ENCODE results near the gene MIX23.
"Not testable (repeated sequence)": the region's sequence is repeated elsewhere in the genome, so short reads cannot be mapped to it uniquely, and the experiment has no call there.

Gene MIX23

DNA sequence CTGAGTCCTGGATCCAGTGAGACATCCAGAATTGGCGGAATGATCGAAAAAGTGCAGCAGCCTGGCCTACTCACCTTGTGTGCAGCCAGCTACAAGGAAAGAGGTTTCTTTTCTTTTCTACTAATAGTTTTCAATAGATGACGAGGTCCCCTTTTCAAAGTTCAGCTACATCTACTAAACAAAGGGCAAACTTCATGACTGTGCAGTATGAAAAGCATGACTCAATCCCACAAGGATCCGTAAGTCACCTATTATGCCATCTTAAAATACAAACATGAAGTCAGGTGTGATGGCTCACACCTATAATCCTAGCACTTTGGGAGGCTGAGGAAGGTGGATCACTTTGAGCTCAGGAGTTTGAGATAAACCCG, 16.7 kb downstream of the MIX23 start:
- ATAC-seq (no peak), DNase-seq (no peak)
- Mint-ChIP-seq H3K4me1 (peaks cover 29% of the 10 kb centered on the region), H3K27ac (no peak overlapping the region), H3K9me3 (no peaks in the 10 kb centered on the region), H3K27me3 (no peaks in the 10 kb centered on the region), H3K4me3 (no peak overlapping the region)

DNA sequence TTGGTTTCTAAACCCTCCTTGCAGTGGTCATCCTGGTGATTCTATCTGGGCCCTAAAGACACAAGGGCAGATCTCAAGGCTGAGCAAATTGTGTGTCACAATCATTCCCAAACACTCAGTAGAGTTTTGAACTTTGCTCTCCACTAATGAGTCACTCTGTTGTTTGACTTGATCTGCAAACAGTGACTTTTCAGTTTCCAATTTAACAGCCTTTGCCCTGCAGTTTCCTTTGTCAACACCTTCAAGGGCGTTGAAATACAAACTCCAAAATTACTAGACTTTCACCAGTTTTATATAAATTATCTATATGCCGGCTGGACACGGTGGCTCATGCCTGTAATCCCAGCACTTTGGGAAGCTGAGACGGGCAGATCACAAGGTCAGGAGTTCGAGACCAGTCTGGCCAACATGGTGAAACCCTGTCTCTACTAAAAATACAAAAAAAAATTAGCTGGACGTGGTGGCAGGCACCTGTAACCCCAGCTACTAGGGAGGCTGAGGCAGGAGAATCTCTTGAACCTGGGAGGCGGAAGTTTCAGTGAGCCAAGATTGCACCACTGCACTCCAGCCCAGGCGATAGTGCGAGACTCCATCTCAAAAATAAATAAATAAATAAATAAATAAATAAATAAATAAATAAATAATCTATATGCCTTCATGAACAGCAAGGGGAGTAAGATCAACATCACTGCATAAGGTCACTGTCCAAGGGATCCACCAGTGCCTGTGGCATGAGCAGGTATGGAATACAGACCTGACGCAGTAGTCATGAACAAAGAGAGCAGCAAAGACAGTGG, 17.3 kb downstream of the MIX23 start:
- not testable (repeated sequence) for H3K27me3 Mint-ChIP-seq, H3K9me3 Mint-ChIP-seq
- peaks cover 25% of the 10 kb centered on the region for H3K4me1 Mint-ChIP-seq
- peak overlapping the region in 1 of 2 donors; percentile 32 for H3K4me3 Mint-ChIP-seq
- peak overlapping the region; percentile 38 to 92 for H3K27ac Mint-ChIP-seq
- DNase-seq: peak in 1 of 2 donors; percentile 23
- peak; percentile 91 for ATAC-seq

DNA sequence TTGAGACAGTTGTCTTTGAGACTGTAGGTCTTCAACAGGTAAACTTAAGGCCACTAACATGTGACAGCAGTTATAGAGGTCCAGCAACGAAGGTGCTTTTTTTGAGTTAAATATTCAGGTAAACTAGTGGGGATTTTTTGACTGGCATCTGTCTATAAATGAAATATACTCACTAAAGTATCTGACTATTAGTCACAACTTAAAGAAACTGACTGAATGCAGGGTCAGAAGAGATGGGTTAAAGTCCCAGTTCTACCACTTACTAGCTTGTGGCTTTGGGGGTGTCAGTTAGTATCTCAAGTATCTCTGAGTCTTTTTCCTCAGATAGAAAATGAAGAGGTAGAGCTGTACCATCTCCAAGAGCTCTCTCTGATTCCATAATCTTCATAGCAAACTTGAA, 18.0 kb downstream of the MIX23 start:
- H3K27ac Mint-ChIP-seq: peak overlapping the region; percentile 59 to 92
- peak overlapping the region in 1 of 2 donors; percentile 59 for H3K4me3 Mint-ChIP-seq
- no peaks in the 10 kb centered on the region for H3K9me3 Mint-ChIP-seq
- no peaks in the 10 kb centered on the region for H3K27me3 Mint-ChIP-seq
- DNase-seq: no peak
- H3K4me1 Mint-ChIP-seq: peaks cover 25% of the 10 kb centered on the region
- peak; percentile 93 for ATAC-seq

DNA sequence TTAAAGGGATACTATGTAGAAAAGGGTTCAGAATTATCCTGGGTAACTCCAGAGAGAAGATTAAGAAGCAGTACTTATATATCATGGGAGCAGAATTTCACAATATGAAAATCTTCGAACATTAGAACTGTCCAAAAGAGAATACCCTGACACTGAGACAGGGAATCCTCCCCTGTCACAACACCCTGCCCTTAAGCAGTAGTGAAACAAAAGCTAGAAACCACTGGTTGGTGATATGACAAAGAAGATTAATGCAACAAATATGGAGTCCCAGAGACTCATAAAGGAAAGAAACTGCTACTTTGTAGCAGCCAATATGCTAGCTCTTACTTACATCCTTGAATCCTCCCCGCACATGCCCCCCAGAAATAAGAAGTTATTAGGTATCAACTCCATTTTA, 18.5 kb downstream of the MIX23 start:
- peak; percentile 49 for ATAC-seq
- no peak for DNase-seq
- Mint-ChIP-seq H3K9me3 (no peaks in the 10 kb centered on the region), H3K4me3 (peak overlapping the region in 1 of 2 donors; percentile 59), H3K4me1 (peaks cover 25% of the 10 kb centered on the region), H3K27me3 (no peaks in the 10 kb centered on the region), H3K27ac (peak overlapping the region; percentile 59 to 92)

GRCh38 chr3:122362026-122362425, 21.0 kb downstream of the MIX23 start:
- H3K4me1 Mint-ChIP-seq: peaks cover 31% of the 10 kb centered on the region
- ATAC-seq: no peak
- H3K4me3 Mint-ChIP-seq: no peak overlapping the region
- DNase-seq: no peak
- no peak overlapping the region for H3K27ac Mint-ChIP-seq
- no peaks in the 10 kb centered on the region for H3K27me3 Mint-ChIP-seq
- H3K9me3 Mint-ChIP-seq: no peaks in the 10 kb centered on the region

DNA sequence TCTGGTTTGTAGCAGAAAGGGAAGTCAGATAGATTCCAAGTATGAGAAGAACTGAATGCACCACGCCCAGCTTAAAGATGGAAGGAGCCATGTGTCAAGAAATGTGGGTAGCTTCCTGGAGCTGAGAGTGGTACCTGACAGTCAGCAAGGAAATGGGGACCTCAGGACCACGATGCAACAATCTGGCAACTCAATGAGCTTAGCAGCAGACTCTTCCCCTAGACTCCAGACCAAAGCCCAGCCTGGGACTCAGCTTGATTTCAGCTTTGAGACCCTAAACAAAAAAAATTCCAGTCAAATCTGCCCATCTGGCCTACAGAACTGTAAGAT, 24.4 kb downstream of the MIX23 start:
- Mint-ChIP-seq H3K4me1 (peaks cover 6% of the 10 kb centered on the region), H3K4me3 (no peak overlapping the region), H3K9me3 (no peaks in the 10 kb centered on the region), H3K27me3 (no peaks in the 10 kb centered on the region), H3K27ac (peak overlapping the region; percentile 64 to 93)
- peak; percentile 85 for ATAC-seq
- DNase-seq: peak; percentile 8 to 51

- Mint-ChIP-seq H3K27ac (peak overlapping the region; percentile 64 to 93), H3K9me3 (no peaks in the 10 kb centered on the region), H3K27me3 (no peaks in the 10 kb centered on the region), H3K4me3 (no peak overlapping the region), H3K4me1 (peaks cover 6% of the 10 kb centered on the region)
- no peak for DNase-seq
- no peak for ATAC-seq
Observed at GRCh38 chr3:122357828-122358702, 25.0 kb downstream of the MIX23 start.

DNA sequence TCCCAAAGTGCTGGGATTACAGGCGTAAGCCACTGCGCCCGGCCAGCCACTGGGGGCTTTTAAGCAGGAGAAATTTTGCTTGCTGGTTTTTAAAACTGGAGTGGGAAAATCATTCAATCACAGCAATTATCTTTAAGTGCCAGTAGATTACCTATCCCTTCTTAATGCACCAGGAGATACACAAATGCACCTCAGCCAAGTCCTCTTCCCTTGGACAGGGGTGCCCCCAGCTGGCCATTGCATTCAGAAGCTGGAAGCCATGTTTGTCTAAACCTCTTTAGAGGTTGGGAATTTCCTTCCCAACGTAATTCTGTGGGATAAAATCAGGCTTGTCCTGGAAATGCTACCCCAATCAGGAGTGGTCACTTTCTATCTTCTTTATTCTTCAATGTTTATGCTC, 26.6 kb downstream of the MIX23 start:
- Mint-ChIP-seq H3K4me3 (no peak overlapping the region), H3K27me3 (no peaks in the 10 kb centered on the region), H3K27ac (no peak overlapping the region), H3K9me3 (no peaks in the 10 kb centered on the region), H3K4me1 (peaks cover 6% of the 10 kb centered on the region)
- DNase-seq: no peak
- ATAC-seq: no peak

DNA sequence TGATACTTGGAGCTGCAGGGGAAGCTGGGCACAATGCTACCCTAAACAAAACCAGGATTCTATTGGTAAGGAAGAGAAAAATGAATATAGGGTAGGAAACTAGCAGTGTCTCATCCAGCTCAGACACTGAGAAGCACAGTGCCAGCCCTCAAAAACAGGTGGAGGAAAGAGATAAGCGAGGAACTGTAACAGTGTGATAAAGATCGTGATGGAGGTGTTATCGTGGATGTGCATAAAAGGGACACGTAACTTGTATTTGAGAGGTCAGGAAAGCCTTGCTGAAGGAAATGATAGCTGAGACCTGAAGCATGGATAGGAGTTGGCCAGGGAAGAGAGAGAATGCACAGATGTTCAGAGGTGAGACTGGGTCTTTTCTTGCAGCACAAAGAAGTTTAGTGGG, 27.4 kb downstream of the MIX23 start:
- H3K4me1 Mint-ChIP-seq: peaks cover 6% of the 10 kb centered on the region
- no peaks in the 10 kb centered on the region for H3K9me3 Mint-ChIP-seq
- ATAC-seq: no peak
- DNase-seq: no peak
- no peak overlapping the region for H3K4me3 Mint-ChIP-seq
- H3K27me3 Mint-ChIP-seq: no peaks in the 10 kb centered on the region
- H3K27ac Mint-ChIP-seq: no peak overlapping the region

GRCh38 chr3:122353893-122354401, 29.1 kb downstream of the MIX23 start:
- Mint-ChIP-seq H3K27me3 (no peaks in the 10 kb centered on the region), H3K27ac (no peak overlapping the region), H3K4me1 (peaks cover 6% of the 10 kb centered on the region), H3K9me3 (no peaks in the 10 kb centered on the region), H3K4me3 (no peak overlapping the region)
- ATAC-seq: no peak
- DNase-seq: no peak

DNA sequence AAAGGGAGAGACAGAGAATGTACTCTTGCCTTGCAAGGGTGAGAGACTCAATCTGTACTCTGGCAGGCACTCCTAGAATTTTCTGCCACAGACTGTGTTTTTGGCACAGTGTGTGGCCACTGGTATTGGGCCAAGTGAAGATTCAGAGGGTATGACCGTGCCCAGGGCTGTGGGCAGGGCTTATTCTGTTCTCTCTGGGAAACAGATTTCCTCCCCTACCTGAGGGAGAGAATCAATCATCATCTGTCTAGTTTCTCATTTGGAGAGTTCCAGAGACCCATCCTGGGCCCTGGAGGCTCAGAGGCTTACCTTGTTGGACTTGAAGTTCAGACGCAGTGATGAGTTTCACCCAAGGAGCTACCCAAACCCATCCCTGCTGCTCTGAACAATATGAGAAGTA, 29.8 kb downstream of the MIX23 start:
- H3K27ac Mint-ChIP-seq: no peak overlapping the region
- no peak overlapping the region for H3K4me3 Mint-ChIP-seq
- ATAC-seq (no peak), DNase-seq (no peak)
- H3K4me1 Mint-ChIP-seq: peaks cover under 1% of the 10 kb centered on the region
- peaks cover 2% of the 10 kb centered on the region for H3K27me3 Mint-ChIP-seq
- H3K9me3 Mint-ChIP-seq: peaks cover 0 to under 1% of the 10 kb centered on the region in 2 donors

DNA sequence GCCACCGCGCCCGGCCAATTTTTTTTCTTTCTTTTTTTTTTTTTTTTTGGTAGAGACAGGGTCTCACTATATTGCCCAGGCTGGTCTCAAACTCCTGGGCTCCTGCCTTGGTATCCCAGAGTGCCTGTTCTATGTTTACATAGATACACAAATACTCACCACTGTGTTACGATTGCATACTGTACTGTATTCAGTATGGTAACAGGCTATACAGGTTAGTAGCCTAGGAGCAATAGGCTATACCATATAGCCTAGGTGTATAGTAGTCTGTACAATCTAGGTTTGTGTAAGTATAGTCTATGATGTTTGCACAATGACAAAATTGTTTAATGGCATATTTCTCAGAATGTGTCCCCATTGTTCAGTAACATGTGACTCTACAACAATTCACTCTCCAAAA, 31.4 kb downstream of the MIX23 start:
- Mint-ChIP-seq H3K4me1 (no peaks in the 10 kb centered on the region), H3K27me3 (peaks cover 9% of the 10 kb centered on the region), H3K27ac (no peak overlapping the region), H3K9me3 (peaks cover 9 to 10% of the 10 kb centered on the region in 2 donors), H3K4me3 (no peak overlapping the region)
- DNase-seq: no peak
- ATAC-seq: no peak

- H3K4me3 Mint-ChIP-seq: no peak overlapping the region
- DNase-seq: no peak
- peaks cover 9 to 10% of the 10 kb centered on the region in 2 donors for H3K9me3 Mint-ChIP-seq
- no peak for ATAC-seq
- H3K27ac Mint-ChIP-seq: peak overlapping the region in 1 of 2 donors; percentile 39
- peaks cover 9% of the 10 kb centered on the region for H3K27me3 Mint-ChIP-seq
- H3K4me1 Mint-ChIP-seq: no peaks in the 10 kb centered on the region
Observed at GRCh38 chr3:122350814-122351418, 32.1 kb downstream of the MIX23 start.

- no peak for DNase-seq
- Mint-ChIP-seq H3K4me3 (no peak overlapping the region), H3K4me1 (no peaks in the 10 kb centered on the region), H3K9me3 (peaks cover 9 to 10% of the 10 kb centered on the region in 2 donors), H3K27me3 (peaks cover 9% of the 10 kb centered on the region), H3K27ac (no peak overlapping the region)
- no peak for ATAC-seq
Observed at GRCh38 chr3:122349171-122349570, 33.9 kb downstream of the MIX23 start.

DNA sequence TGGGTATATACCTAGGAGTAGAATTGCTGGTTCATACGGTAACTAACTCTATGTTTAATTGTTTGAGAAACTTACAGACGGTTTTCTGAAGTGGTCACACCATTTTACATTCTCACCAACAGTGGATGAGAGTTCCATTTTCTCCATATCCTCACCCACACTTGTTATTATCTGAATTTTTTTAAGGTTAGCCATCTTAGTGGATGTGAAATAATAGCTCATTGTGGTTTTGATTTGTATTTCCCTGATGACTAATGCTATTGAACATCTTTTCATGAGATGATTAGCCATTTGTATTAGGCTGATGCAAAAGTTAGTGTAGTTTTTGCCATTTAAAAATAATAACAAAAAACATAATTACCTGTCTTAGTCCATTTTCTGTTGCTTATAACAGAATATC, 39.4 kb downstream of the MIX23 start:
- peaks cover 9% of the 10 kb centered on the region for H3K27me3 Mint-ChIP-seq
- H3K27ac Mint-ChIP-seq: no peak overlapping the region
- H3K9me3 Mint-ChIP-seq: peaks cover 15 to 19% of the 10 kb centered on the region in 2 donors
- H3K4me1 Mint-ChIP-seq: no peaks in the 10 kb centered on the region
- no peak overlapping the region for H3K4me3 Mint-ChIP-seq
- DNase-seq (no peak), ATAC-seq (no peak)

GRCh38 chr3:122342803-122343202, 40.2 kb downstream of the MIX23 start:
- H3K4me3 Mint-ChIP-seq: no peak overlapping the region
- peaks cover 11 to 14% of the 10 kb centered on the region in 2 donors for H3K9me3 Mint-ChIP-seq
- H3K27ac Mint-ChIP-seq: no peak overlapping the region
- H3K27me3 Mint-ChIP-seq: peaks cover 3% of the 10 kb centered on the region
- DNase-seq (no peak), ATAC-seq (no peak)
- no peaks in the 10 kb centered on the region for H3K4me1 Mint-ChIP-seq

Data from stimulated activated naive CD8-positive, alpha-beta T cell treated with anti-CD3 and anti-CD28 coated beads, Interleukin-15, amount 100 ng/mL, for 72 hours (primary cell).